Measurements from ENCODE around the gene CLCN7. TPM values are rescaled to one million over a fixed set of nuclear protein-coding genes. Genes with fewer than 3 reads are reported as not detected.

CLCN7 gene
- total and polyA plus RNA-seq, 2 of the 13 experiments (the other 11 are each of a cell fraction or from before 2014, with no cell fraction given): 24.6 to 25.1 TPM

DNA sequence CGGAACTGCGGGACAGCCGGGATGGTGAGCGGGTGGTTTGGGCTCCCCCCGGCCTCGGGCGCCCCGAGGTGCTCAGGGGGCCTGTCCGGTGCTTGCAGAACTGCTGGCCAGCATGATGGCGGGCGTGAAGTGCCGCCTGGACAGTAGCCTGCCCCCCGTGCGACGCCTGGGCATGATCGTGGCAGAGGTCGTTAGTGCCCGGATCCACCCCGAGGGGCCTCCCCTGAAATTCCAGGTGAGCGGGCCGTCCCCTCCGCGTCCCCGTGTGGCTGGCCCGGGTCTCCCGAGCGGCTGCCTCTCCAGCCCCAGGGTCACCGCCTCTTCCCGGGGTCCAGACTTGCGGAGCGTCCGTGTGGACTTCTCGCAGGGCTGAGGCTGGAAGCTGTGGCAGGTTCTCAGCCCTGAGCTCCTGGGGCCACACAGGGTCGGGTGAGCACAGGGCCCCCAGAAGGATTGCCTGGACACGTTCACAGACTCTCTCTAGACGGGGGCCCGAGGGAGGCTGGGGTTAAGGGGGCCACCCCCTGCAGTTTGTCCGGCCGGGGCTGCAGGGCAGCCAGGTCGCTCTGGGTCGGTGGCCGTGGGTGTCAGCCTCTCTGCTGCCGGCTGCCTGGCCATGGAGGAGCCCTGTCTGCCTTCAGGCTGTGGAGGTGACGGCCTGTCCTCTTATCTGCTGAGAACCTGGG lies 25.8 kb upstream of the CLCN7 start:
- ChIA-PET POLR2A (no interaction called here), CTCF (ENCODE audit: low intra/inter-chr PET ratio, low total read pairs) (no interaction called here)
- no peak overlapping the region for H3K4me2 ChIP-seq (ENCODE audit: low read depth, low read length)
- no peaks in the 10 kb centered on the region for H4K20me1 ChIP-seq (ENCODE audit: insufficient read depth, low read length)
- no peak overlapping the region for H3K9ac ChIP-seq (ENCODE audit: insufficient read depth, low read depth, low read length)
- ATAC-seq: no peak
- H3K27ac ChIP-seq (ENCODE audit: extremely low read length, insufficient read depth, low read length): no peak overlapping the region
- H3K4me1 ChIP-seq (ENCODE audit: insufficient read depth, low read length): no peaks in the 10 kb centered on the region
- intact Hi-C loops (cut with micrococcal nuclease; ENCODE audit: unreplicated experiment): no loop called here
- no peaks in the 10 kb centered on the region for H3K79me2 ChIP-seq (ENCODE audit: insufficient read depth, low read length)
- no peaks in the 10 kb centered on the region for H3K27me3 ChIP-seq (ENCODE audit: control insufficient read depth in 1 of 2, insufficient read depth in 2 of 2, low read length in 2 of 2)
- H3K4me3 ChIP-seq (replicated peaks in 1 of 3; ENCODE audit: insufficient read depth in 1 of 3, low read depth in 2 of 3, low read length in 3 of 3): no peak overlapping the region
- in situ Hi-C loops (cut with HindIII; ENCODE audit: extremely low pct_ligation_motif_present, low pct_unique_long_range_greater_than_20kb): no loop called here
- H3K9me3 ChIP-seq (ENCODE audit: low read length): no peaks in the 10 kb centered on the region
- peaks cover 8 to 34% of the 10 kb centered on the region in 2 experiments; a peak in 2 of 5 replicates for H3K36me3 ChIP-seq (replicated peaks in 1 of 2; ENCODE audit: control insufficient read depth in 1 of 2, insufficient read depth in 2 of 2, low read length in 2 of 2)
- H2AFZ ChIP-seq (ENCODE audit: low read length): no peak overlapping the region
- no peak for DNase-seq (ENCODE audit: low spot score)
- TF ChIP-seq, protein P1, sequence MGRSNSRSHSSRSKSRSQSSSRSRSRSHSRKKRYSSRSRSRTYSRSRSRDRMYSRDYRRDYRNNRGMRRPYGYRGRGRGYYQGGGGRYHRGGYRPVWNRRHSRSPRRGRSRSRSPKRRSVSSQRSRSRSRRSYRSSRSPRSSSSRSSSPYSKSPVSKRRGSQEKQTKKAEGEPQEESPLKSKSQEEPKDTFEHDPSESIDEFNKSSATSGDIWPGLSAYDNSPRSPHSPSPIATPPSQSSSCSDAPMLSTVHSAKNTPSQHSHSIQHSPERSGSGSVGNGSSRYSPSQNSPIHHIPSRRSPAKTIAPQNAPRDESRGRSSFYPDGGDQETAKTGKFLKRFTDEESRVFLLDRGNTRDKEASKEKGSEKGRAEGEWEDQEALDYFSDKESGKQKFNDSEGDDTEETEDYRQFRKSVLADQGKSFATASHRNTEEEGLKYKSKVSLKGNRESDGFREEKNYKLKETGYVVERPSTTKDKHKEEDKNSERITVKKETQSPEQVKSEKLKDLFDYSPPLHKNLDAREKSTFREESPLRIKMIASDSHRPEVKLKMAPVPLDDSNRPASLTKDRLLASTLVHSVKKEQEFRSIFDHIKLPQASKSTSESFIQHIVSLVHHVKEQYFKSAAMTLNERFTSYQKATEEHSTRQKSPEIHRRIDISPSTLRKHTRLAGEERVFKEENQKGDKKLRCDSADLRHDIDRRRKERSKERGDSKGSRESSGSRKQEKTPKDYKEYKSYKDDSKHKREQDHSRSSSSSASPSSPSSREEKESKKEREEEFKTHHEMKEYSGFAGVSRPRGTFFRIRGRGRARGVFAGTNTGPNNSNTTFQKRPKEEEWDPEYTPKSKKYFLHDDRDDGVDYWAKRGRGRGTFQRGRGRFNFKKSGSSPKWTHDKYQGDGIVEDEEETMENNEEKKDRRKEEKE (IDR thresholded peaks at IDR 0.05): no peak
- TF ChIP-seq, protein P2, sequence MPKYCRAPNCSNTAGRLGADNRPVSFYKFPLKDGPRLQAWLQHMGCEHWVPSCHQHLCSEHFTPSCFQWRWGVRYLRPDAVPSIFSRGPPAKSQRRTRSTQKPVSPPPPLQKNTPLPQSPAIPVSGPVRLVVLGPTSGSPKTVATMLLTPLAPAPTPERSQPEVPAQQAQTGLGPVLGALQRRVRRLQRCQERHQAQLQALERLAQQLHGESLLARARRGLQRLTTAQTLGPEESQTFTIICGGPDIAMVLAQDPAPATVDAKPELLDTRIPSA (CRISPR knock-in tag; IDR thresholded peaks at IDR 0.05; ENCODE audit: borderline replicate concordance): no peak
- TF ChIP-seq GABPB1 (CRISPR knock-in tag; IDR thresholded peaks at IDR 0.05) (no peak), SAFB2 (CRISPR knock-in tag; IDR thresholded peaks at IDR 0.05; ENCODE audit: borderline replicate concordance, low read depth) (no peak), HNRNPK (IDR thresholded peaks at IDR 0.05; ENCODE audit: low read depth, low read length, poor library complexity, severe bottlenecking) (no peak), RORA (CRISPR knock-in tag; IDR thresholded peaks at IDR 0.05) (no peak), AGO2 (optimal IDR thresholded peaks at IDR 0.05; ENCODE audit: low read depth, low read length) (peak; percentile 22), CREM (IDR thresholded peaks at IDR 0.05) (no peak), CREM (CRISPR knock-in tag; IDR thresholded peaks at IDR 0.05) (no peak), TARDBP (CRISPR knock-in tag; IDR thresholded peaks at IDR 0.05) (no peak), NRL (CRISPR knock-in tag; IDR thresholded peaks at IDR 0.05; ENCODE audit: borderline replicate concordance) (no peak), NFIC (IDR thresholded peaks at IDR 0.05; ENCODE audit: low read length) (no peak), RBFOX2 (IDR thresholded peaks at IDR 0.05; ENCODE audit: low read depth, low read length) (peak; percentile 22), ZNF749 (CRISPR knock-in tag; IDR thresholded peaks at IDR 0.05; ENCODE audit: borderline replicate concordance) (no peak), ZNF431 (CRISPR knock-in tag; IDR thresholded peaks at IDR 0.05; ENCODE audit: borderline replicate concordance, low read depth) (no peak), JDP2 (CRISPR knock-in tag; IDR thresholded peaks at IDR 0.05; ENCODE audit: borderline replicate concordance) (no peak), TRIM24 (CRISPR knock-in tag; IDR thresholded peaks at IDR 0.05) (no peak)
- TF ChIP-seq, protein P3, sequence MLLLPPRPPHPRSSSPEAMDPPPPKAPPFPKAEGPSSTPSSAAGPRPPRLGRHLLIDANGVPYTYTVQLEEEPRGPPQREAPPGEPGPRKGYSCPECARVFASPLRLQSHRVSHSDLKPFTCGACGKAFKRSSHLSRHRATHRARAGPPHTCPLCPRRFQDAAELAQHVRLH (CRISPR knock-in tag; IDR thresholded peaks at IDR 0.05; ENCODE audit: borderline replicate concordance, low read depth): no peak
- 100% methylated on average over 10 of the region's 44 CpGs for WGBS (ENCODE audit: low lambda C conversion rate)
- no peak for FAIRE-seq
- BruUV-seq (replicated peaks): no TSS peak
